ENCODE data around the gene CENPU.
"Not testable (repeated sequence)": the region's sequence is repeated elsewhere in the genome, so short reads cannot be mapped to it uniquely, and the experiment has no call there.

CENPU gene

GRCh38 chr4:184733654-184734524 lies at the start of gene CENPU:
Gene CENPU, minus strand, starts transcription at chr4:184734096. Its CDS starts 34 bp downstream, at chr4:184734062.
- DNase-seq (ENCODE audit: low read depth in 2 of 2, low spot score in 1 of 2) = peak; percentile 79 to 91

GRCh38 chr4:184782731-184783373 lies 49.0 kb upstream of the CENPU start:
- no peak for DNase-seq (ENCODE audit: low read depth in 2 of 2, low spot score in 1 of 2)

GRCh38 chr4:184779160-184779559 lies 45.3 kb upstream of the CENPU start:
- DNase-seq (ENCODE audit: low read depth in 2 of 2, low spot score in 1 of 2) = not testable (repeated sequence)

GRCh38 chr4:184778325-184778724 lies 44.4 kb upstream of the CENPU start:
- no peak for DNase-seq (ENCODE audit: low read depth in 2 of 2, low spot score in 1 of 2)

GRCh38 chr4:184776821-184777220 lies 42.9 kb upstream of the CENPU start:
- no peak for DNase-seq (ENCODE audit: low read depth in 2 of 2, low spot score in 1 of 2)

GRCh38 chr4:184775854-184776555 lies 42.1 kb upstream of the CENPU start:
- no peak for DNase-seq (ENCODE audit: low read depth in 2 of 2, low spot score in 1 of 2)

- DNase-seq (ENCODE audit: low read depth in 2 of 2, low spot score in 1 of 2) = no peak
Observed at GRCh38 chr4:184774152-184774551, 40.3 kb upstream of the CENPU start.

GRCh38 chr4:184771416-184771815 lies 37.5 kb upstream of the CENPU start:
- no peak for DNase-seq (ENCODE audit: low read depth in 2 of 2, low spot score in 1 of 2)

- DNase-seq (ENCODE audit: low read depth in 2 of 2, low spot score in 1 of 2) = no peak
Observed at GRCh38 chr4:184769141-184769765, 35.4 kb upstream of the CENPU start.

GRCh38 chr4:184768296-184768695 lies 34.4 kb upstream of the CENPU start:
- DNase-seq (ENCODE audit: low read depth in 2 of 2, low spot score in 1 of 2) = no peak

GRCh38 chr4:184766446-184766845 lies 32.5 kb upstream of the CENPU start:
- no peak for DNase-seq (ENCODE audit: low read depth in 2 of 2, low spot score in 1 of 2)

GRCh38 chr4:184765473-184766340 lies 31.8 kb upstream of the CENPU start:
- DNase-seq (ENCODE audit: low read depth in 2 of 2, low spot score in 1 of 2) = no peak

- no peak for DNase-seq (ENCODE audit: low read depth in 2 of 2, low spot score in 1 of 2)
Observed at GRCh38 chr4:184764601-184765000, 30.7 kb upstream of the CENPU start.

- DNase-seq (ENCODE audit: low read depth in 2 of 2, low spot score in 1 of 2) = no peak
Observed at GRCh38 chr4:184763150-184763780, 29.4 kb upstream of the CENPU start.

- no peak for DNase-seq (ENCODE audit: low read depth in 2 of 2, low spot score in 1 of 2)
Observed at GRCh38 chr4:184762100-184762499, 28.2 kb upstream of the CENPU start.

GRCh38 chr4:184760681-184761080 lies 26.8 kb upstream of the CENPU start:
- no peak for DNase-seq (ENCODE audit: low read depth in 2 of 2, low spot score in 1 of 2)

GRCh38 chr4:184757810-184758209 lies 23.9 kb upstream of the CENPU start:
- DNase-seq (ENCODE audit: low read depth in 2 of 2, low spot score in 1 of 2) = no peak

- no peak for DNase-seq (ENCODE audit: low read depth in 2 of 2, low spot score in 1 of 2)
Observed at GRCh38 chr4:184756399-184756798, 22.5 kb upstream of the CENPU start.

- DNase-seq (ENCODE audit: low read depth in 2 of 2, low spot score in 1 of 2) = no peak
Observed at GRCh38 chr4:184755278-184755677, 21.4 kb upstream of the CENPU start.

Measured in stimulated activated CD8-positive, alpha-beta memory T cell treated with anti-CD3 and anti-CD28 coated beads, Interleukin-4, amount 100 ng/mL, for 1 hour (primary cell).